Kidney (tissue), 14 donors: ENCODE data around the gene C22orf15. TPM values are rescaled to one million over a fixed set of nuclear protein-coding genes. Genes with fewer than 3 reads are reported as not detected.

Experiments
- DNase-seq, 5 donors: peaks; one replicate each; pipeline ENCODE4 v3.0.0-alpha.2; 2013 to 2020
- FAIRE-seq: peaks from 2 replicates; lab custom pipeline; 2012; peaks lifted over from hg19 to GRCh38; lab: Jason Lieb, UNC
- H3K27ac ChIP-seq, 2 donors: one replicate each; pipeline ENCODE4 v1.7.0; 2013; ENCODE audit warnings: low read depth in 2 of 2, low read length in 2 of 2, inconsistent platforms in 1 of 2
- H3K27me3 ChIP-seq: one replicate; pipeline ENCODE4 v1.7.1; 2013; ENCODE audit warnings: low read length, inconsistent platforms; ENCODE audit not compliant: control insufficient read depth, insufficient read depth
- H3K36me3 ChIP-seq, 3 donors: one replicate each; pipeline versions ENCODE4 v1.7.0 to v1.7.1; 2013; ENCODE audit warnings: low read length in 3 of 3, control low read depth in 1 of 3, inconsistent platforms in 1 of 3; ENCODE audit not compliant: insufficient read depth in 3 of 3, control insufficient read depth in 2 of 3
- H3K4me1 ChIP-seq, 3 donors: one replicate each; pipeline versions ENCODE4 v1.7.0 to v1.7.1; 2013; ENCODE audit warnings: low read length in 3 of 3, inconsistent platforms in 1 of 3, low read depth in 1 of 3; ENCODE audit not compliant: control insufficient read depth in 2 of 3, insufficient read depth in 2 of 3
- H3K4me3 ChIP-seq, 3 donors: one replicate each; pipeline versions ENCODE4 v1.7.0 to v1.8.1; 2013; ENCODE audit warnings: low read length in 3 of 3, control low read depth in 1 of 3, inconsistent platforms in 1 of 3
- H3K9ac ChIP-seq, 3 donors: one replicate each; pipeline versions ENCODE4 v1.7.0 to v1.7.1; 2013; ENCODE audit warnings: low read length in 3 of 3, control low read depth in 1 of 3, inconsistent platforms in 1 of 3
- H3K9me3 ChIP-seq, 3 donors: one replicate each; pipeline versions ENCODE4 v1.7.0 to v1.7.1; 2013; ENCODE audit warnings: low read length in 3 of 3, control low read depth in 1 of 3, inconsistent platforms in 1 of 3; ENCODE audit not compliant: control insufficient read depth in 2 of 3, insufficient read depth in 1 of 3
- CTCF ChIP-seq: IDR thresholded peaks from 3 replicates; pipeline ENCODE4 v1.5.1; 2012; ENCODE audit warnings: mild to moderate bottlenecking, moderate library complexity, borderline replicate concordance; ENCODE audit not compliant: insufficient read depth; ENCODE audit errors: extremely low read depth
- intact Hi-C: fragments of 100-400 bp; cut with DNase I; formaldehyde crosslinking; loops from one replicate; pipeline ENCODE4 v1.11.1; 2022
- polyA plus RNA-seq: library from polyadenylated mRNA; stranded (reverse); fragments of 350-450 nt; fragmentation: Illumina TruSeq; extraction: RNeasy Lipid Tissue Mini Kit (QIAGEN cat#74804); gene quantifications from one replicate; pipeline ENCODE4 v1.2.3, GENCODE V29; 2014; ENCODE audit warnings: low read depth, low replicate concordance; ENCODE audit not compliant: insufficient read depth
- total RNA-seq: library from RNA; stranded (reverse); fragmentation: NEBNext Ultra II Directional; extraction: Animal tissue kit (Norgen Biotek cat#: 25700); gene quantifications from one replicate; pipeline ENCODE4 v1.2.1, GENCODE V29; 2021
- donor health status: control.
- donor health status: control.
- donor health status: control.
- donor health status: control.
- donor health status: control.
- donor health status: DM: yes; HTN: yes; CAD: no.
- donor health status: Normal renal cell carcinoma (clear cell type).

C22orf15 gene
- total and polyA plus RNA-seq, 2 donors from 2014 or later: not detected

- no peak for TF ChIP-seq CTCF
- no peak for DNase-seq
- intact Hi-C loops: no loop called here
- Histone ChIP-seq H3K36me3 (peaks cover 0 to 17% (median 15%) of the 10 kb centered on the region in 3 donors), H3K27ac (no peak overlapping the region), H3K4me1 (no peaks in the 10 kb centered on the region), H3K9me3 (no peaks in the 10 kb centered on the region), H3K9ac (no peak overlapping the region), H3K4me3 (no peak overlapping the region), H3K27me3 (no peaks in the 10 kb centered on the region)
- no peak for FAIRE-seq
Observed at GRCh38 chr22:23743303-23743705, 19.5 kb upstream of the C22orf15 start.

DNA sequence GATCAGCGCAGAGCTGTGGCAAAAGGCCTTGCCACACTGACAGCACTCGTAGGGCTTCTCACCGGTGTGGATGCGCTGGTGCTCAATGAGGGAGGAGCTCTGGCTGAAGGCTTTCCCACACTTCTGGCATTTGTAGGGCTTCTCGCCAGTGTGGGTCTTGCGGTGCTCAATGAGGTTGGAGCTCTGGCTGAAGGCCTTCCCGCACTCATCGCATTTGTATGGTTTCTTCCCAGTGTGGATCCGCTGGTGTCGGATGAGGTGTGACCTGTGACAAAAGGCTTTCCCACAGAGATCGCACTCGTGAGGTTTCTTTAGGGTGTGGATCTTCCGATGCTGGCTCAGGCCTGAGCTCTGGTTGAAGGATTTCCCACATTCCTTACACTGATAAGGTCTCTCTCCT lies 18.8 kb upstream of the C22orf15 start:
- Histone ChIP-seq H3K4me3 (no peak overlapping the region), H3K27me3 (no peaks in the 10 kb centered on the region), H3K36me3 (peaks cover 0 to 17% (median 15%) of the 10 kb centered on the region in 3 donors), H3K9ac (no peak overlapping the region), H3K9me3 (no peaks in the 10 kb centered on the region), H3K4me1 (no peaks in the 10 kb centered on the region), H3K27ac (no peak overlapping the region)
- no peak for DNase-seq
- no peak for TF ChIP-seq CTCF
- FAIRE-seq: no peak
- intact Hi-C loops: no loop called here

- no peak overlapping the region for H3K27ac ChIP-seq
- H3K9ac ChIP-seq: no peak overlapping the region
- H3K27me3 ChIP-seq: no peaks in the 10 kb centered on the region
- FAIRE-seq (no peak), DNase-seq (no peak)
- peaks cover 0 to 17% (median 15%) of the 10 kb centered on the region in 3 donors for H3K36me3 ChIP-seq
- TF ChIP-seq CTCF: no peak
- H3K4me1 ChIP-seq: no peaks in the 10 kb centered on the region
- H3K4me3 ChIP-seq: no peak overlapping the region
- H3K9me3 ChIP-seq: no peaks in the 10 kb centered on the region
- intact Hi-C loops: no loop called here
Observed at GRCh38 chr22:23744485-23744884, 18.3 kb upstream of the C22orf15 start.

- no peak for TF ChIP-seq CTCF
- no peaks in the 10 kb centered on the region for H3K27me3 ChIP-seq
- H3K27ac ChIP-seq: no peak overlapping the region
- intact Hi-C loops: no loop called here
- no peak for FAIRE-seq
- no peak overlapping the region for H3K9ac ChIP-seq
- no peak for DNase-seq
- H3K4me3 ChIP-seq: no peak overlapping the region
- H3K9me3 ChIP-seq: no peaks in the 10 kb centered on the region
- peaks cover 0 to 7% (median 0%) of the 10 kb centered on the region in 3 donors for H3K4me1 ChIP-seq
- H3K36me3 ChIP-seq: peaks cover 0 to 17% (median 15%) of the 10 kb centered on the region in 3 donors
Observed at GRCh38 chr22:23745791-23746190, 17.0 kb upstream of the C22orf15 start.
